Fibroblast of upper back skin (primary cell): ENCODE data around the gene TCFL5.

Experiments used
- DNase-seq: peaks from one replicate; pipeline ENCODE4 v3.0.0-alpha.2; 2013

Gene TCFL5

GRCh38 chr20:62861726-62862336 lies at the start of gene TCFL5:
TSS of gene TCFL5 (minus strand) at chr20:62861822. CDS start at chr20:62861670, 152 bp downstream.
- peak; percentile 82 for DNase-seq

DNA sequence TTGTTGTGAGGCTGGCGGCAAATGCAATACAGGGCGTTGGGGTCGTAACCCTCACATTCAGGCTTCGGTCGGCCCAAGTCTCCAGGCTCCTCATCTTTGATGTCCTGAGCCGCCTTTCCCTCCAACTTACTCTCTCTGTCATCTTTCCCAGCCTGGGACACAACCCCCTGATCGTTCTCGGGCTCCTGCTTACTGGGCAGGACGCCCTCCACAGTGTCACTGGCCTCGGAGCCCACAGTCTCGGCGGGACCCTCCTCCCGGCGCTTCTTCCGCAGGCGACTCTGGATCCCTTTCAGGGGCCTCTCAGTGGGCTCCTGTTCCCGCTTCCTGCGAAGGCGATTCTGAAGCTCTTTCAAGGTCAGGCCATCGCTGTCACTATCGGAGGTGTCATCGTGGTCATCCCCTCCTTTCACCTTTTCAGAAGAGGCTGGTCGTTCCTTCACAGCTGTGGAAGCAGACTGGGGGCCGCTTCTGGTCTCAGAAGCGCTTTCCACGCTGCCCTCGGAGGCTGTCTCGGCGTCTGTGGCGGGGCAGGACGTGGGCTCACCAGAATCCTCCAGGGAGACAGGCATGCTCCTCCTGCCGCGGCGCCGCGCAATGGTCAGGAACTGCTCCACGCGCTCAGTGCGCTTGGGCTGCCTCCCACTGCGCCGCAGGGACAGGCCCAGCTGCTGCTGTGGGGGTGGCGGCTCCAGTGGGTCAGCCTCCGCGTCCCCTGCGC lies 49.3 kb upstream of the TCFL5 start:
- no peak for DNase-seq

GRCh38 chr20:62910217-62910766 lies 48.7 kb upstream of the TCFL5 start:
- no peak for DNase-seq

DNA sequence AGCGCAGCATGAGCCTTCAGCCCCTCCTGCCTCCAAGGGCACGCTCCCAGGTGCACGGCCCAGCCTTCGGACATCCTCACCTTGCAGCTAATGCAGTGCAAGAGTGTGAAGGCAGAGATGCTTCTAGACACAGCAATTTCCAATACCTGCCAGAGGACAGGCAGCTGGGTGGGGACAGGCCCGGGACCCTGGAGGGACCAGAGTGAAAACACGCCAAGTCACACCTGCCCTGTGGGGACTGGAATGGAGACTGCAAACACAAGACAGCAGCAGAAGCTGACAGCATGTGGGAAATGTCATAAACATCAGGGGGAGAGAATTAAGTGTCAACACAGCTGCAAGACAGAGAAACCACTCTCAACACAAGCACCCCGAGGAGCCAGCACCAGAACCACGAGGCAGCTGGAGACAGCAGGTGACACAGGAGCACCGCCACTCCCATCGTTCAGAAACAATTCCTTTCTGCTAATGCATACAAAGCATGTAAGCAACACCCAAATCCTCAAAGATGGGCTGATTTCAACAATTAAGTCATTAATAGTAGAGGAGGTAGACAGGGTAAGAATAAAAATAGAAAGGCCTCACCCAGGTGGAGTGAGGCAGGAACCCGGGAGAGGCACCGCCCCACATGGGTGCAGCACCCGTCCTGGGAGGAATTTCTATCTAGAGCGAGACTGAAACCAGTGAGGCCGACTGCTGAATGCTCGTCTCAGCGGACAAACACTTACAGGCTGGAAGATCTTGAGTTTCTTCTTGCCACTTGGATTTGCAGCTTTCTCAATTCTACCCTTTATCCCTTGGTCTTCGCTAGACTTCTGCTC lies 47.6 kb upstream of the TCFL5 start:
- no peak for DNase-seq

DNA sequence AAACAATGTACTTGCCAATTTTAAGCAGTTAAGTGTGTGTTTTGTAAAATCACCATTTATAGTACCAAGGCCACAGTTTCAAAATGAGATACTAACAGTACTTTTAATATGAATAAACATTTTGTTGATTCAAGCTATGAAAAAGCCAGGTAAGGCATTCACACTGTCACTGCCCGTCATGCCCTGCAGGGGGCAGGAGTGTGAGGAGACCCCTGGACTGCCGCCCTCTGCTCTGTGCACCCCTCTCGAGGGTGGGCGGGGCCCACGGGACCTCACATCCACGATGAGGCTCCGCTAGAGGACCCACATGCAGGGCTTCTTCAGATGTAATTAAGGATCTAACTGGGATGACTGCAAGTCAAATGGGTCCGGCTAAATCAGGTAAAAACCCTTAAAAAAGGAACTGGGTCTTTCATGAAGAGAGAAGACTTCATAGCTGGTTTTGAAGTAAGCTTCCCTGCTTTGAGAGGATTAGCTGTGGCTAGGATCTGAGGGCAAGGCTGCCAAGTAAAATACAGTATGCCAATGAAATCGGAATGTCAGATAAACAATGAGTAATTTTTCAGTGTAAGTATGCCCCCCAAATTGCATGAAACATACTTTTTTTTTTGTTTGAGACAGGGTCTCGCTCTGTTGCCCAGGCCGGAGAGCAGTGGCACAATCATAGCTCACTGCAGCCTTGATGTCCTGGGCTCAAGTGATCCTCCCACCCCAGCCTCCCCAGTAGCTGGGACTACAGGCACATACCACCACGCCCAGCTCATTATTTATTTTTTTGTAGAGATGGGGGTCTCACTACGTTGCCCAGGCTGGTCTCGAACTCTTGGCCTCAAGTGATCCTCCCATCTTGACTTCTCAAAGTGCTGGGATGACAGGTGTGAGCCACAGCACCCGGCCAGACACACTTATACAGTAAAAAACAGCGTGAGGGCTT lies 46.0 kb upstream of the TCFL5 start:
- no peak for DNase-seq

GRCh38 chr20:62906647-62907375 lies 45.2 kb upstream of the TCFL5 start:
- no peak for DNase-seq

DNA sequence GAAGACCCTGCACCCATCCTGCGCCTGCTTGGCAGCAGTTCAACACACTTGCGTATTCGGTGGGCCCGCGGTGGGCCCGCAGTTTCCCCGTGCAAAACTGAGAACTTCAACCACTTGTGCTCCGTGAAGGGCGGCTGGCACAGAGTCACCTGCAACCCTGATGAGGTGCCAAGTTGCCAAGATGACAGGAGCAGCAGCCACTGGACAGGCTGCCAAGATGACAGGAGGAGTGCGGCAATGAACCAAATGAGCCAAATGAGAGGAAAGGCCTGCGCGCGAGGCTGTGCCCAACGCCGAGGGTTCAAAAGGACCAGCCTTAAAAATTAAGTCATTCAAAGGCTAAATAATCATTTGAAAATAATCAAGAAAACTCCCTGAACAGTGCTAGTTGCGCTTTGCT lies 44.6 kb upstream of the TCFL5 start:
- no peak for DNase-seq

DNA sequence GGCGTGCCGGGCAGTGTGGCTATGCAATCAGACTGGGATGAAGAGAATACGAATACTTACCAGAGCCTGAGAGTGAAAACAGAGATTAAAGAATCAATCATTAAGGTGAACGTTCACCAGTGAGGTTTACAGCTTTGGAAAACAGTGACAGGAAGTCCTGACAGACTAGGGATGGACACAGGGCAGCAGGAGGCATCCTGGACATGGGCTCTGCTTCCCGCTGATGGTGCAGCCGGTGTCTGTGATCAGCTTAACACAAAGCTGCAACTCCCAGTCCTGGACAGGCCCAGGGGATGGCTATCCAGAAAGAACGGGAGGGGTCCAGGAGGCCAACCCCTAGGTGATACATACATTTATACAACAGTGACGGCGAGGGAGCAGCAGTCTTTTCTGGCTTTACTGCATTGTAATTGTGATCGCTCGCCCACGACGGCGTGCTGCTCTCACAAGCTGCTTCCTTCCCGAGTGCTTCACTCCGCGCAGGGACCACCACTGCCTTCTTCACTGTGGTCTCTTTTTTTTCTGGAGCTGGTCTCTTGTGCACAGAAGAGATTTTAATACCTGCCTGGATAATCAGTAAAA lies 44.0 kb upstream of the TCFL5 start:
- no peak for DNase-seq

GRCh38 chr20:62902926-62903615 lies 41.4 kb upstream of the TCFL5 start:
- DNase-seq, result no peak

- no peak for DNase-seq
These were observed 40.3 kb upstream of the TCFL5 start for GRCh38 chr20:62901891-62902290.

DNA sequence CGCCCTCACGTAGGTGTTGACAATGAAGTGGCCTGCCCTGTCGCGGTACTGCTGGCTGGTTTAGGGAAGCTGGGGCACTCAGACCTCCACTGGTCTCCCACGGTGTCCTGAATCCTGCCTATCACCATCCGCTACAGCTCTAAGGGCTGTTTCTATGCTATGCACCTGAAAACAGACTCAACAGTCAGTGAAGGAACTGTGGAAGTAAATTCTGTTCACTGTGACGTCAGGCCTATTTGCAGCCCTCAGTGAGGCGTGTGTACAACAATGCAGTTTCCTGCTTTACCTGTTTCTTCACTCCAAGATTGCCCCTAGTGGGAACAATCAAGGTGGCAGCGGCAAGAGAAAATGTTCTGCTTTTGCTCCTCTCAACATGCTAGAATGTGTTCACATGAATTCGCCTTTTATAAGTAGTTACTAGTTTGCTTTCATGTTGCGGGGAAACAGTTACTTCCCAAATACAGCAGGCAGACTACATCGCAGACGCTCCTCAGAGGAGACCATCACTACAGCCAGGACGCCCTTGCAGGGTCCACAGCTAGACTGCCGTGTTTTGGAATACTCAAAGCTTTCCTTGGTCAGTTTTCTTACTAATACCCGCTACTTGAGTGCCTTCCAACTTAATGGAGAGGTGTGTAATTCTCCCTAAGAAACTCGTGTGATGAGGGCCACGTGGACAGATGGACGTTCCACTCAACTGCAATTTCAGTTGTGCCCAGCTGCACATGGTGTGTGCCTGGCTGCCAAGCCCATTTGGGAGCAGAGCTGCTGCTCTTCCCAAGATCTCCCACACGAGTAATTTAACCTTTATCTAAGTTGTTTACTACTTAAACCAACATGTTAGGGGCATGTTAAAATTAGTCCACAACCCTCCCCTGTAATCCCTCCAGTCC lies 39.3 kb upstream of the TCFL5 start:
- no peak for DNase-seq

GRCh38 chr20:62900052-62900691 lies 38.5 kb upstream of the TCFL5 start:
- DNase-seq, result peak; percentile 56

DNA sequence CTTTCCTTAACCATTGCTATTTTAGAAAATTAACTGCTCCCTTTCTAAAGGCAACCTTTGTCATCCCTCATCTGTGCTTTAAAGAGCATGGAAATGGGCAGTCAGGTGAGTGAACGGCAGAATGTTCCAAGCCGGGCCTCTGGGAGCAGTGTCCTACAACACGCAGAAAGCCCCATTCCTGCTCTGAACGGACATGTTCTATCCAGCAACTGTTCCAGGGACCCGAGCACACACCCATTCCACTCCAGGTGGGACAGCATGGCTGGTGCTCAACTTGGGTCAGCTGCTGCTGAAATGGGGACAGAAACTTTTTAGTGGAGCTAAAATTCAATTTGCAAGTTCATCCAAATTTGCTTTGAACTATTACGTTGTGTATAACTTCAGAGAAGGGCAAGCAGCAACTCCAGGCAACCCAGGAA lies 38.0 kb upstream of the TCFL5 start:
- no peak for DNase-seq

GRCh38 chr20:62898970-62899632 lies 37.5 kb upstream of the TCFL5 start:
- DNase-seq, result no peak

- no peak for DNase-seq
These were observed 36.7 kb upstream of the TCFL5 start for GRCh38 chr20:62898093-62898964.

DNA sequence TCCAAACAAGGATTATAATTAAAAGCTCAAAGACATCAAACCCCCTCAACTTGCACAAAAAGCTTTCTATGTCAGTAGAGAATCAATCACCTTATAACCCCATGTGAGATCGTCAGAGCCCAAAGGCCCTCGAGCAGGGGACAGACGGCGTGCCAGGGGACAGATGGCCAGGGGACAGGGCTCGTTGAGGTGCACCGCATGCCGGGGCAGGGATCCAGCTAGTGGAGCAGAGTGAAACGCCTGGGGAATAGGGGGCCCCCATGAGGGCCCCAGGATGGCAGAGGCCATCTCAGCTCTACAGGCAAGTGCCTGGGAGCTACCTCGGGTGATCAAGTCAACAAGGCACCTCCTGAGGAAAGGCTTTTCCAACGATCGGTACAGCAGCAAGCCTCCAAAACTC lies 36.0 kb upstream of the TCFL5 start:
- DNase-seq, result no peak

DNA sequence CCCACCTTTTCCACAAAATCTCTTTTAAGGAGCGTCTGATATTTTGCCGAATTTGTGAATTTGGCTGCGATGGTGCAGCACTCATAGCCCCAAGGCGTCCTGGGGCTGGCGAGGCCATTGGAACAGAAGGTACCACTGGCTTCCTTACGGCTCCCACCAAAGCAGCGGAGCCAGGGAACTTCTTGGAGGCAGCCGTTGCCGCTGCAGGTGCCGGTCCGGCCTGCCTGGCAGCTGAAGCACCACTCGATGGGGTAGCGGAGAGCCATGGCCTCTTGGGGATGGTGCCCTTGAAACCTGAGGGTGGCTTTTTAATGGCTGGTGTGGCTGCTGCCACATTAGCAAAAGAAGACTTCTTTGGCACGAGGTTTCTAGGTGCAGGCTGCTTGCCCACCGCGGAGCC lies 34.9 kb upstream of the TCFL5 start:
- DNase-seq, result no peak
